CD14-positive monocyte (primary cell): ENCODE data around the gene OPN3. TPM values are rescaled to one million over a fixed set of nuclear protein-coding genes. Genes with fewer than 3 reads are reported as not detected.

Source experiments
- DNase-seq, 3 donors: peaks; one replicate each; pipeline ENCODE4 v3.0.0-alpha.2; 2011 to 2022
- H2AFZ ChIP-seq: 2 replicates; pipeline ENCODE4 v1.6.0; 2012; ENCODE audit warnings: mild to moderate bottlenecking, low read depth, low read length, inconsistent platforms; ENCODE audit not compliant: insufficient read depth, poor library complexity, severe bottlenecking
- H3K27ac ChIP-seq, 2 donors: 1 replicate in 1 of 2; 2 replicates in 1 of 2; pipeline ENCODE4 v1.5.1; 2012 to 2013; ENCODE audit warnings: low read length in 2 of 2, control low read depth in 1 of 2, inconsistent platforms in 1 of 2, low read depth in 1 of 2, mild to moderate bottlenecking in 1 of 2
- H3K27me3 ChIP-seq, 2 donors: one replicate each; pipeline versions ENCODE4 v1.6.0 to v1.6.1; 2011 to 2013; ENCODE audit warnings: low read length in 2 of 2; ENCODE audit not compliant: control insufficient read depth in 2 of 2, insufficient read depth in 2 of 2
- H3K36me3 ChIP-seq, 2 donors: replicated peaks in 1 of 2; 1 replicate in 1 of 2; 2 replicates in 1 of 2; pipeline versions ENCODE4 v1.5.1 to v1.6.1; 2012 to 2013; ENCODE audit warnings: low read length in 2 of 2, control low read depth in 1 of 2, inconsistent platforms in 1 of 2, mild to moderate bottlenecking in 1 of 2; ENCODE audit not compliant: insufficient read depth in 2 of 2, control insufficient read depth in 1 of 2
- H3K4me1 ChIP-seq, 2 donors: 1 replicate in 1 of 2; 2 replicates in 1 of 2; pipeline versions ENCODE4 v1.5.1 to v1.6.1; 2012 to 2013; ENCODE audit warnings: low read length in 2 of 2, control low read depth in 1 of 2, inconsistent platforms in 1 of 2, mild to moderate bottlenecking in 1 of 2, moderate library complexity in 1 of 2; ENCODE audit not compliant: insufficient read depth in 2 of 2, control insufficient read depth in 1 of 2
- H3K4me2 ChIP-seq: replicated peaks from 2 replicates; pipeline ENCODE3; 2012; ENCODE audit warnings: low read length, moderate library complexity, mild to moderate bottlenecking; ENCODE audit not compliant: poor library complexity, severe bottlenecking; ENCODE audit errors: extremely low read depth
- H3K4me3 ChIP-seq, 3 experiments: fragments of 200-600 bp in 1 of 3; sonication (generic) in 1 of 3; replicated peaks in 1 of 3; 1 replicate in 2 of 3; 2 replicates in 1 of 3; pipeline ENCODE4 v1.5.1; 2011 to 2013; ENCODE audit warnings: low read length in 3 of 3, mild to moderate bottlenecking in 3 of 3, control low read depth in 2 of 3, low read depth in 2 of 3, inconsistent platforms in 1 of 3, moderate library complexity in 1 of 3
- H3K79me2 ChIP-seq: 2 replicates; pipeline ENCODE4 v1.6.0; 2012; ENCODE audit warnings: mild to moderate bottlenecking, control low read depth, inconsistent platforms, low read length, moderate library complexity; ENCODE audit not compliant: insufficient read depth
- H3K9ac ChIP-seq: 2 replicates; pipeline ENCODE4 v1.6.0; 2017; ENCODE audit warnings: low read length, mild to moderate bottlenecking; ENCODE audit not compliant: insufficient read depth, poor library complexity, severe bottlenecking
- H3K9me3 ChIP-seq, 2 donors: replicated peaks in 1 of 2; 1 replicate in 1 of 2; 2 replicates in 1 of 2; pipeline versions ENCODE4 v1.5.1 to v1.6.1; 2012 to 2013; ENCODE audit warnings: low read length in 2 of 2, control low read depth in 1 of 2; ENCODE audit not compliant: control insufficient read depth in 1 of 2, insufficient read depth in 1 of 2
- H4K20me1 ChIP-seq: 2 replicates; pipeline ENCODE4 v1.6.0; 2012; ENCODE audit warnings: mild to moderate bottlenecking, low read length, control low read depth, moderate library complexity; ENCODE audit not compliant: insufficient read depth
- H3K27ac Mint-ChIP-seq, 7 donors: one replicate each; pipeline ENCODE4 v1.8.0; 2020; ENCODE audit warnings: mild to moderate bottlenecking in 7 of 7, mixed read lengths in 7 of 7, moderate library complexity in 6 of 7, inconsistent platforms in 2 of 7
- H3K27me3 Mint-ChIP-seq, 3 donors: one replicate each; pipeline ENCODE4 v1.8.0; 2021 to 2022; ENCODE audit warnings: low read depth in 3 of 3, mild to moderate bottlenecking in 3 of 3, mixed read lengths in 3 of 3, moderate library complexity in 3 of 3, inconsistent platforms in 1 of 3
- H3K36me3 Mint-ChIP-seq, 2 donors: one replicate each; pipeline ENCODE4 v1.8.0; 2020; ENCODE audit warnings: mixed read lengths in 2 of 2, inconsistent platforms in 1 of 2, mild to moderate bottlenecking in 1 of 2
- H3K4me1 Mint-ChIP-seq: one replicate; pipeline ENCODE4 v1.8.0; 2020; ENCODE audit warnings: mild to moderate bottlenecking, mixed read lengths
- H3K4me3 Mint-ChIP-seq, 2 donors: one replicate each; pipeline ENCODE4 v1.8.0; 2020; ENCODE audit warnings: mild to moderate bottlenecking in 2 of 2, mixed read lengths in 2 of 2, moderate library complexity in 1 of 2
- H3K9me3 Mint-ChIP-seq, 7 donors: one replicate each; pipeline ENCODE4 v1.8.0; 2020 to 2022; ENCODE audit warnings: mixed read lengths in 7 of 7, mild to moderate bottlenecking in 6 of 7, moderate library complexity in 6 of 7, inconsistent platforms in 2 of 7
- WGBS: methylation state at CpG from one replicate; pipeline ENCODE4 v1.1.5; 2013; ENCODE audit warnings: missing lambda C conversion rate; ENCODE audit not compliant: insufficient coverage; 5-methylcytosine and 5-hydroxymethylcytosine counted together
- intact Hi-C, 2 donors: fragments of 100-400 bp; cut with micrococcal nuclease; formaldehyde crosslinking; loops; one replicate each; pipeline versions ENCODE4 v1.15.0 to v1.15.1; 2023
- polyA plus RNA-seq, 3 donors: library from polyadenylated mRNA; depleted of rRNA in 1 of 3; unstranded in 2 of 3; stranded (reverse) in 1 of 3; fragments of 300-500 nt in 2 of 3; fragments of >200 nt in 1 of 3; fragmentation: Illumina TruSeq in 2 of 3; gene quantifications; 1 replicate in 2 of 3; 2 replicates in 1 of 3; pipeline ENCODE4 v1.2.3, GENCODE V29; 2012 to 2021
- TF ChIP-seq, protein P1 (sequence below): fragments of 200-600 bp; IDR thresholded peaks from one replicate; pipeline ENCODE4 v1.8.0; 2022; ENCODE audit warnings: antibody characterized with exemption, mild to moderate bottlenecking

The OPN3 gene
- polyA plus RNA-seq, 3 donors, result 14.5 to 56.1 (median 55.2) TPM

- H3K4me1 Mint-ChIP-seq, result no peaks in the 10 kb centered on the region
- peaks cover 1 to 12% (median 7%) of the 10 kb centered on the region in 3 donors for H3K27me3 Mint-ChIP-seq
- no peaks in the 10 kb centered on the region for H3K36me3 Mint-ChIP-seq
- no peak overlapping the region for H3K4me3 ChIP-seq
- no peak overlapping the region for H3K4me2 ChIP-seq
- peaks cover 0 to 8% (median 3%) of the 10 kb centered on the region in 7 donors for H3K9me3 Mint-ChIP-seq
- no peak overlapping the region for H3K27ac Mint-ChIP-seq
- no peak overlapping the region for H3K27ac ChIP-seq
- TF ChIP-seq, protein P1, sequence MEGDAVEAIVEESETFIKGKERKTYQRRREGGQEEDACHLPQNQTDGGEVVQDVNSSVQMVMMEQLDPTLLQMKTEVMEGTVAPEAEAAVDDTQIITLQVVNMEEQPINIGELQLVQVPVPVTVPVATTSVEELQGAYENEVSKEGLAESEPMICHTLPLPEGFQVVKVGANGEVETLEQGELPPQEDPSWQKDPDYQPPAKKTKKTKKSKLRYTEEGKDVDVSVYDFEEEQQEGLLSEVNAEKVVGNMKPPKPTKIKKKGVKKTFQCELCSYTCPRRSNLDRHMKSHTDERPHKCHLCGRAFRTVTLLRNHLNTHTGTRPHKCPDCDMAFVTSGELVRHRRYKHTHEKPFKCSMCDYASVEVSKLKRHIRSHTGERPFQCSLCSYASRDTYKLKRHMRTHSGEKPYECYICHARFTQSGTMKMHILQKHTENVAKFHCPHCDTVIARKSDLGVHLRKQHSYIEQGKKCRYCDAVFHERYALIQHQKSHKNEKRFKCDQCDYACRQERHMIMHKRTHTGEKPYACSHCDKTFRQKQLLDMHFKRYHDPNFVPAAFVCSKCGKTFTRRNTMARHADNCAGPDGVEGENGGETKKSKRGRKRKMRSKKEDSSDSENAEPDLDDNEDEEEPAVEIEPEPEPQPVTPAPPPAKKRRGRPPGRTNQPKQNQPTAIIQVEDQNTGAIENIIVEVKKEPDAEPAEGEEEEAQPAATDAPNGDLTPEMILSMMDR, result no peak
- H3K4me1 ChIP-seq, result no peaks in the 10 kb centered on the region
- no peaks in the 10 kb centered on the region for H3K79me2 ChIP-seq
- no peaks in the 10 kb centered on the region for H3K9me3 ChIP-seq
- no peak overlapping the region for H3K4me3 Mint-ChIP-seq
- DNase-seq, result no peak
- WGBS, result 100% methylated on average over 1 of the region's 2 CpGs
- H4K20me1 ChIP-seq, result no peaks in the 10 kb centered on the region
- intact Hi-C loops, result no loop called here
- H3K27me3 ChIP-seq, result peaks cover 0 to 4% of the 10 kb centered on the region in 2 donors
- H3K9ac ChIP-seq, result no peak overlapping the region
- H3K36me3 ChIP-seq, result no peaks in the 10 kb centered on the region
- H2AFZ ChIP-seq, result no peak overlapping the region
These were observed 38.4 kb upstream of the OPN3 start for GRCh38 chr1:241678536-241678935.

- Histone ChIP-seq H3K4me2 (no peak overlapping the region), H3K27ac (no peak overlapping the region), H3K79me2 (no peaks in the 10 kb centered on the region), H3K27me3 (peaks cover 0 to 4% of the 10 kb centered on the region in 2 donors), H3K4me3 (no peak overlapping the region), H4K20me1 (no peaks in the 10 kb centered on the region), H3K4me1 (no peaks in the 10 kb centered on the region), H3K9ac (no peak overlapping the region), H2AFZ (no peak overlapping the region), H3K9me3 (no peaks in the 10 kb centered on the region), H3K36me3 (no peaks in the 10 kb centered on the region)
- no peaks in the 10 kb centered on the region for H3K36me3 Mint-ChIP-seq
- WGBS, result 95% methylated on average over 3 of the region's 5 CpGs
- DNase-seq, result no peak
- TF ChIP-seq, protein P1, result no peak
- peaks cover 3 to 18% (median 5%) of the 10 kb centered on the region in 3 donors for H3K27me3 Mint-ChIP-seq
- intact Hi-C loops, result no loop called here
- H3K4me1 Mint-ChIP-seq, result no peaks in the 10 kb centered on the region
- no peak overlapping the region for H3K4me3 Mint-ChIP-seq
- no peak overlapping the region for H3K27ac Mint-ChIP-seq
- H3K9me3 Mint-ChIP-seq, result peaks cover under 1 to 8% (median 3%) of the 10 kb centered on the region in 7 donors
These were observed 37.0 kb upstream of the OPN3 start for GRCh38 chr1:241677201-241677600.
